HS-27A (cell line): ENCODE data around the gene SOX10.
"Not testable (repeated sequence)": the region's sequence is repeated elsewhere in the genome, so short reads cannot be mapped to it uniquely, and the experiment has no call there.

Experiments
- DNase-seq: peaks from one replicate; pipeline ENCODE4 v3.0.0-alpha.2; 2012; ENCODE audit warnings: low read depth, missing footprints

The SOX10 gene

GRCh38 chr22:37985751-37986281 is 1.5 kb upstream of the SOX10 start:
- DNase-seq = no peak

GRCh38 chr22:37985050-37985585 is 763 bp upstream of the SOX10 start:
- no peak for DNase-seq

- no peak for DNase-seq
These were observed 1.2 kb downstream of the SOX10 start for GRCh38 chr22:37982938-37983859.

- no peak for DNase-seq
These were observed 2.1 kb downstream of the SOX10 start for GRCh38 chr22:37982151-37982785.

GRCh38 chr22:37981282-37982011 is 2.9 kb downstream of the SOX10 start:
- no peak for DNase-seq

GRCh38 chr22:37979782-37980181 is 4.6 kb downstream of the SOX10 start:
- DNase-seq = no peak

- DNase-seq = no peak
These were observed 7.8 kb downstream of the SOX10 start for GRCh38 chr22:37976547-37976946.

GRCh38 chr22:37976022-37976421 is 8.3 kb downstream of the SOX10 start:
- not testable (repeated sequence) for DNase-seq

GRCh38 chr22:37975153-37975552 is 9.2 kb downstream of the SOX10 start:
- no peak for DNase-seq

GRCh38 chr22:37973271-37974170 is 10.8 kb downstream of the SOX10 start:
- no peak for DNase-seq

GRCh38 chr22:37972527-37972926 is 11.8 kb downstream of the SOX10 start:
- no peak for DNase-seq

GRCh38 chr22:37971475-37972434 is 12.6 kb downstream of the SOX10 start:
- DNase-seq = no peak

GRCh38 chr22:37970864-37971263 is 13.5 kb downstream of the SOX10 start:
- no peak for DNase-seq

GRCh38 chr22:37968452-37969251 is 15.7 kb downstream of the SOX10 start:
- no peak for DNase-seq

GRCh38 chr22:37967637-37968451 is 16.5 kb downstream of the SOX10 start:
- no peak for DNase-seq

- no peak for DNase-seq
These were observed 17.2 kb downstream of the SOX10 start for GRCh38 chr22:37967147-37967546.

- no peak for DNase-seq
These were observed 18.3 kb downstream of the SOX10 start for GRCh38 chr22:37965940-37966664.
